ENCODE data around the gene MNS1. TPM values are rescaled to one million over a fixed set of nuclear protein-coding genes. Genes with fewer than 3 reads are reported as not detected.

The MNS1 gene
- total and polyA plus RNA-seq, 10 of the 15 experiments (the other 5 are each of a cell fraction or from before 2014, with no cell fraction given), result 0.45 to 2.6 (median 0.97) TPM

GRCh38 chr15:56383010-56383409 is 81.9 kb downstream of the MNS1 start:
- no peak for DNase-seq (ENCODE audit: low read depth, low spot score)
- BruUV-seq (replicated peaks), result no TSS peak
- peaks cover 0 to 8% of the 10 kb centered on the region in 2 experiments; a peak in 1 of 4 replicates for H3K36me3 ChIP-seq (ENCODE audit: control insufficient read depth in 2 of 2, insufficient read depth in 2 of 2, low read length in 1 of 2)

More at GRCh38 chr15:56383010-56383409, 81.9 kb downstream of the MNS1 start:
- intact Hi-C loops (cut with micrococcal nuclease; ENCODE audit: unreplicated experiment) (no loop called here), in situ Hi-C loops (cut with MboI) (no loop called here)
- POLR2A ChIA-PET, result no interaction called here
- ATAC-seq (no peak), FAIRE-seq (no peak)
- H3K27ac ChIP-seq (ENCODE audit: control insufficient read depth, insufficient read depth), result no peak overlapping the region
- RAD21 ChIA-PET (ENCODE audit: unreplicated experiment), result no interaction called here
- peaks cover 9% of the 10 kb centered on the region; the same call in 2 of the 3 replicates for H3K9me3 ChIP-seq (replicated peaks; ENCODE audit: control insufficient read depth, insufficient read depth, low read length)
- SMC1A ChIA-PET (ENCODE audit: uncharacterized antibody, unreplicated experiment), result no interaction called here
- TF ChIP-seq CREM (IDR thresholded peaks at IDR 0.05; ENCODE audit: low read depth) (no peak), ATF7 (IDR thresholded peaks at IDR 0.05; ENCODE audit: low read depth) (no peak), SUPT20H (IDR thresholded peaks at IDR 0.05; ENCODE audit: borderline replicate concordance, control insufficient read depth, low read depth, low read length) (no peak), USF1 (IDR thresholded peaks at IDR 0.05; ENCODE audit: borderline replicate concordance, extremely low read length, insufficient read depth, low read depth, low read length) (no peak), POU2F2 (IDR thresholded peaks at IDR 0.05; ENCODE audit: borderline replicate concordance, low read depth, low read length) (no peak)
- 91% methylated on average over 3 of the region's 3 CpGs for WGBS (ENCODE audit: insufficient coverage, insufficient replicate concordance, low lambda C conversion rate, missing lambda C conversion rate)
- CTCF ChIA-PET, result no interaction called here
- no peak overlapping the region for H2AFZ ChIP-seq (ENCODE audit: control insufficient read depth, low read depth, low read length)
- H3K27me3 ChIP-seq (replicated peaks in 1 of 2; ENCODE audit: control insufficient read depth in 2 of 2, insufficient read depth in 2 of 2, low read length in 1 of 2), result no peaks in the 10 kb centered on the region
- no peaks in the 10 kb centered on the region for H4K20me1 ChIP-seq (ENCODE audit: control insufficient read depth, insufficient read depth)
- no peak overlapping the region for H3K4me3 ChIP-seq
- H3K4me1 ChIP-seq (ENCODE audit: control insufficient read depth, insufficient read depth, low read length), result peaks cover 3% of the 10 kb centered on the region
- H3K9ac ChIP-seq (ENCODE audit: control insufficient read depth, insufficient read depth, low read length), result no peak overlapping the region
- no peak overlapping the region for H3K4me2 ChIP-seq (ENCODE audit: control insufficient read depth, insufficient read depth)
- peaks cover 10% of the 10 kb centered on the region for H3K79me2 ChIP-seq (ENCODE audit: control insufficient read depth, insufficient read depth, low read length)

Other genes starting within 250 kb of the MNS1 start
- 11.3 and 12.0 TPM in 2 replicates for gene RFX7, start 221.3 kb downstream of the MNS1 start, total RNA-seq (2014; rRNA removed)
- 10.6 and 11.2 TPM in 2 replicates for gene RFX7, start 221.3 kb downstream of the MNS1 start, total RNA-seq (2014; rRNA removed; fragmentation: Illumina TruSeq; extraction: Trizol)
- gene RFX7, start 221.3 kb downstream of the MNS1 start, total RNA-seq (2021), result 26.5 and 31.4 TPM in 2 replicates
- 11.0 and 13.0 TPM in 2 replicates for gene RFX7, start 221.3 kb downstream of the MNS1 start, polyA plus RNA-seq (2011; rRNA removed)
- gene RFX7, start 221.3 kb downstream of the MNS1 start, polyA plus RNA-seq (2014; fragmentation: Illumina TruSeq; extraction: Trizol), result 24.6 and 27.0 TPM in 2 replicates
- 1 to 10 TPM; 3.2 to 4.0 TPM for gene RFX7, start 221.3 kb downstream of the MNS1 start, polyA plus RNA-seq (2014; fragmentation: Nextera tagmentation; extraction: Ambion mirVana)
- gene RFX7, start 221.3 kb downstream of the MNS1 start, polyA plus RNA-seq (2014; rRNA removed), result 10.1 and 11.8 TPM in 2 replicates
- gene RFX7, start 221.3 kb downstream of the MNS1 start, polyA plus RNA-seq (2016; fragmentation: Nextera tagmentation; extraction: Ambion mirVana), result 1 to 10 TPM; 7.6 to 8.5 TPM
- 70.4 and 103 TPM in 2 replicates for gene TEX9, start 99.7 kb downstream of the MNS1 start, total RNA-seq (2014; rRNA removed)
- 143 and 155 TPM in 2 replicates for gene TEX9, start 99.7 kb downstream of the MNS1 start, total RNA-seq (2014; rRNA removed; fragmentation: Illumina TruSeq; extraction: Trizol)
- gene TEX9, start 99.7 kb downstream of the MNS1 start, total RNA-seq (2021), result 72.3 and 75.2 TPM in 2 replicates
- 9.0 and 16.6 TPM in 2 replicates for gene TEX9, start 99.7 kb downstream of the MNS1 start, polyA plus RNA-seq (2011; rRNA removed)
- 121 and 170 TPM in 2 replicates for gene TEX9, start 99.7 kb downstream of the MNS1 start, polyA plus RNA-seq (2014; fragmentation: Illumina TruSeq; extraction: Trizol)
- gene TEX9, start 99.7 kb downstream of the MNS1 start, polyA plus RNA-seq (2014; fragmentation: Nextera tagmentation; extraction: Ambion mirVana), result 10 to 100 TPM; 69.6 to 74.3 TPM
- 38.9 and 55.2 TPM in 2 replicates for gene TEX9, start 99.7 kb downstream of the MNS1 start, polyA plus RNA-seq (2014; rRNA removed)
- 10 to 100 TPM; 53.9 to 59.1 TPM for gene TEX9, start 99.7 kb downstream of the MNS1 start, polyA plus RNA-seq (2016; fragmentation: Nextera tagmentation; extraction: Ambion mirVana)